GM12878 (cell line): ENCODE results near the gene PHACTR3. TPM values are rescaled to one million over a fixed set of nuclear protein-coding genes. Genes with fewer than 3 reads are reported as not detected.

ENCODE experiments used
- ATAC-seq: fragments of 200-7000 bp; cut with Tn5 transposase; 3 replicates; pipeline ENCODE4 v1.9.1; 2020; ENCODE audit warnings: mild to moderate bottlenecking, moderate library complexity
- BruUV-seq: library from RNA; stranded (reverse); fragments of 400-500 nt; replicated peaks from 2 replicates; lab custom pipeline; 2021; lab: Mats Ljungman, UMichigan
- CTCF ChIA-PET: fragments of 300-600 bp; sonication (Branson Sonifier 250); formaldehyde crosslinking; extraction: SDS; loops from one replicate; lab custom pipeline; 2021; ENCODE audit warnings: inconsistent platforms; lab: Yijun Ruan, JAX
- POLR2A ChIA-PET: fragments of 350-600 bp; formaldehyde crosslinking; extraction: SDS; loops from one replicate; lab custom pipeline; 2021; ENCODE audit warnings: inconsistent platforms; lab: Charles Lee
- RAD21 ChIA-PET: fragments of 300-600 bp; sonication (Branson Sonifier 250); formaldehyde crosslinking; loops from one replicate; lab custom pipeline; 2023; ENCODE audit warnings: antibody characterized with exemption; ENCODE audit not compliant: unreplicated experiment; lab: Charles Lee
- SMC1A ChIA-PET: fragments of 300-600 bp; sonication (Branson Sonifier 250); formaldehyde crosslinking; loops from one replicate; lab custom pipeline; 2023; ENCODE audit not compliant: unreplicated experiment, uncharacterized antibody; lab: Charles Lee
- DNase-seq: peaks from one replicate; pipeline ENCODE4 v3.0.0-alpha.2; 2011; ENCODE audit warnings: low read depth, low spot score
- FAIRE-seq: peaks from 3 replicates; lab custom pipeline; 2011; peaks lifted over from hg19 to GRCh38; lab: Jason Lieb, UNC
- H2AFZ ChIP-seq: 2 replicates; pipeline ENCODE4 v1.6.0; 2011; ENCODE audit warnings: low read depth, low read length, control low read depth; ENCODE audit not compliant: control insufficient read depth
- H3K27ac ChIP-seq: 2 replicates; pipeline ENCODE4 v1.5.1; 2011; ENCODE audit warnings: control low read depth; ENCODE audit not compliant: control insufficient read depth, insufficient read depth
- H3K27me3 ChIP-seq, 2 experiments: replicated peaks in 1 of 2; 2 replicates each; pipeline versions ENCODE4 v1.6.0 to v1.6.1; 2011; ENCODE audit warnings: low read length in 1 of 2; ENCODE audit not compliant: control insufficient read depth in 2 of 2, insufficient read depth in 2 of 2
- H3K36me3 ChIP-seq, 2 experiments: 2 replicates each; pipeline ENCODE4 v1.5.1; 2011; ENCODE audit warnings: low read length in 1 of 2; ENCODE audit not compliant: control insufficient read depth in 2 of 2, insufficient read depth in 2 of 2
- H3K4me1 ChIP-seq: 2 replicates; pipeline ENCODE4 v1.6.1; 2011; ENCODE audit warnings: mild to moderate bottlenecking, low read length, moderate library complexity, mixed read lengths; ENCODE audit not compliant: control insufficient read depth, insufficient read depth
- H3K4me2 ChIP-seq: 2 replicates; pipeline ENCODE4 v1.6.0; 2011; ENCODE audit warnings: control low read depth; ENCODE audit not compliant: control insufficient read depth, insufficient read depth
- H3K4me3 ChIP-seq: fragments of 200-600 bp; sonication (generic); 2 replicates; pipeline ENCODE4 v1.5.1; 2016
- H3K79me2 ChIP-seq: 2 replicates; pipeline ENCODE4 v1.6.0; 2011; ENCODE audit warnings: low read length; ENCODE audit not compliant: control insufficient read depth, insufficient read depth
- H3K9ac ChIP-seq: 2 replicates; pipeline ENCODE4 v1.8.0; 2011; ENCODE audit warnings: low read length, control low read depth, mixed read lengths; ENCODE audit not compliant: control insufficient read depth, insufficient read depth
- H3K9me3 ChIP-seq: replicated peaks from 3 replicates; pipeline ENCODE4 v1.5.1; 2011; ENCODE audit warnings: mild to moderate bottlenecking, low read length; ENCODE audit not compliant: control insufficient read depth, insufficient read depth
- H4K20me1 ChIP-seq: 2 replicates; pipeline ENCODE4 v1.6.0; 2011; ENCODE audit not compliant: control insufficient read depth, insufficient read depth
- ATF7 ChIP-seq: fragments of 450-650 bp; IDR thresholded peaks from 2 replicates; pipeline ENCODE4 v1.6.1; 2016; ENCODE audit warnings: low read depth, mild to moderate bottlenecking
- BACH1 ChIP-seq: fragments of 450-650 bp; IDR thresholded peaks from 2 replicates; pipeline ENCODE4 v1.6.1; 2017; ENCODE audit warnings: mild to moderate bottlenecking, borderline replicate concordance
- BMI1 ChIP-seq: fragments of 450-650 bp; IDR thresholded peaks from 2 replicates; pipeline ENCODE4 v1.6.1; 2016; ENCODE audit warnings: mild to moderate bottlenecking, moderate library complexity, borderline replicate concordance
- E2F4 ChIP-seq: IDR thresholded peaks from 2 replicates; pipeline ENCODE4 v1.6.1; 2012; ENCODE audit warnings: low read depth, low read length, improper control_type of control experiment
- ELK1 ChIP-seq: IDR thresholded peaks from 2 replicates; pipeline ENCODE4 v1.6.1; 2012; ENCODE audit warnings: low read depth, low read length, improper control_type of control experiment
- ESRRA ChIP-seq: IDR thresholded peaks from 2 replicates; pipeline ENCODE4 v1.6.1; 2012; ENCODE audit warnings: mild to moderate bottlenecking, low read length, improper control_type of control experiment
- HCFC1 ChIP-seq: fragments of 150-350 bp; IDR thresholded peaks from 2 replicates; pipeline ENCODE4 v1.6.1; 2014; ENCODE audit warnings: low read length
- POLR2A ChIP-seq: IDR thresholded peaks from 2 replicates; pipeline ENCODE4 v1.6.1; 2011; ENCODE audit warnings: low read depth, mild to moderate bottlenecking, low read length
- POLR2AphosphoS5 ChIP-seq: IDR thresholded peaks from 2 replicates; pipeline ENCODE4 v1.6.1; 2011; ENCODE audit warnings: mild to moderate bottlenecking, low read length, inconsistent platforms
- SMC3 ChIP-seq: IDR thresholded peaks from 2 replicates; pipeline ENCODE4 v1.6.1; 2011; ENCODE audit warnings: low read length, improper control_type of control experiment, borderline replicate concordance
- ZBTB40 ChIP-seq: fragments of 450-650 bp; IDR thresholded peaks from 2 replicates; pipeline ENCODE4 v1.6.1; 2016; ENCODE audit warnings: mild to moderate bottlenecking, moderate library complexity, borderline replicate concordance
- ZSCAN29 ChIP-seq: fragments of 450-650 bp; IDR thresholded peaks from 2 replicates; pipeline ENCODE4 v1.6.1; 2017; ENCODE audit warnings: mild to moderate bottlenecking, moderate library complexity
- WGBS: methylation state at CpG from one replicate; pipeline ENCODE4 v1.1.6; 2016; ENCODE audit warnings: low lambda C conversion rate; ENCODE audit not compliant: insufficient replicate concordance, insufficient coverage; ENCODE audit errors: missing lambda C conversion rate; 5-methylcytosine and 5-hydroxymethylcytosine counted together
- in situ Hi-C: fragments of 300-500 bp; cut with MboI; formaldehyde crosslinking; loops from 9 replicates; pipeline ENCODE4 v1.14.3; 2018; ENCODE audit warnings: mixed read lengths
- intact Hi-C: fragments of 100-400 bp; cut with micrococcal nuclease; formaldehyde crosslinking; loops from one replicate; pipeline ENCODE4 v1.14.2; 2022; ENCODE audit not compliant: unreplicated experiment
- polyA plus RNA-seq, 11 experiments: library from polyadenylated mRNA; depleted of rRNA in 4 of 11; unstranded in 6 of 11; stranded (reverse) in 5 of 11; fragments of >200 nt; fragmentation: Nextera tagmentation in 4 of 11; fragmentation: Illumina TruSeq in 1 of 11; extraction: Ambion mirVana in 4 of 11; extraction: Trizol in 1 of 11; gene quantifications; 1 replicate in 1 of 11; 2 replicates in 10 of 11; pipeline versions ENCODE4 v1.2.1 to v1.2.3, GENCODE V29; 2011 to 2016; ENCODE audit warnings: inconsistent platforms in 2 of 11, missing spikeins in 2 of 11, low read depth in 1 of 11
- total RNA-seq, 4 experiments: library from RNA; depleted of rRNA in 3 of 4; stranded (reverse); fragments of >200 nt in 3 of 4; fragmentation: Illumina TruSeq in 1 of 4; extraction: Trizol in 1 of 4; gene quantifications; 2 replicates each; pipeline versions ENCODE4 v1.2.1 to v1.2.3, GENCODE V29; 2013 to 2021

Gene PHACTR3
- total and polyA plus RNA-seq, 10 of the 15 experiments (the other 5 are each of a cell fraction or from before 2014, with no cell fraction given) = 0.17 to 2.7 (median 0.27) TPM; not detected in 1

- Histone ChIP-seq H3K27ac (no peak overlapping the region), H3K36me3 (no peaks in the 10 kb centered on the region), H4K20me1 (no peaks in the 10 kb centered on the region), H3K4me1 (no peaks in the 10 kb centered on the region), H3K9ac (no peak overlapping the region), H3K4me3 (no peak overlapping the region), H3K4me2 (no peak overlapping the region), H3K27me3 (no peaks in the 10 kb centered on the region), H3K79me2 (no peaks in the 10 kb centered on the region), H2AFZ (no peak overlapping the region), H3K9me3 (no peaks in the 10 kb centered on the region)
- intact Hi-C loops = no loop called here
- BruUV-seq = no TSS peak
- in situ Hi-C loops = loop anchor here (25.0 kb wide), 1 partner anchor 1561 kb away; no protein-coding TSS in a partner anchor
- WGBS = 33% methylated on average over 8 of the region's 8 CpGs
- ChIA-PET POLR2A (no interaction called here), RAD21 (no interaction called here), SMC1A (no interaction called here), CTCF (interaction anchor here (2.0 kb wide), 1 partner anchor 74 kb away, joined by 5 read pairs; no protein-coding TSS in a partner anchor)
- TF ChIP-seq E2F4 = no peak
- TF ChIP-seq HCFC1 = no peak
- no peak for TF ChIP-seq BACH1
- no peak for TF ChIP-seq ESRRA
- TF ChIP-seq POLR2A = no peak
- no peak for TF ChIP-seq ATF7
- no peak for TF ChIP-seq SMC3
- no peak for TF ChIP-seq ELK1
- TF ChIP-seq POLR2AphosphoS5 = no peak
- no peak for TF ChIP-seq BMI1
- no peak for TF ChIP-seq ZSCAN29
- no peak for TF ChIP-seq ZBTB40
- DNase-seq = no peak
- ATAC-seq = no peak
- no peak for FAIRE-seq
Measured at GRCh38 chr20:59776059-59776603, 171.8 kb downstream of the PHACTR3 start.
